Adrenal gland (tissue), 12 donors: ENCODE results near the gene SBF2. TPM values are rescaled to one million over a fixed set of nuclear protein-coding genes. Genes with fewer than 3 reads are reported as not detected.
A peak's percentile ranks its signal among the peaks of the same experiment; 100 is the strongest.
"Not testable (repeated sequence)": the region's sequence is repeated elsewhere in the genome, so short reads cannot be mapped to it uniquely, and the experiment has no call there.

Experiments
- DNase-seq, 7 donors: peaks; one replicate each; pipeline ENCODE4 v3.0.0-alpha.2; 2019 to 2020
- H3K27ac ChIP-seq, 5 donors: fragments of 200-600 bp; sonication (generic) in 4 of 5; 1 replicate in 3 of 5; 2 replicates in 2 of 5; pipeline versions ENCODE4 v1.5.1 to v1.8.0; 2016 to 2020; ENCODE audit warnings: mild to moderate bottlenecking in 1 of 5
- H3K27me3 ChIP-seq: fragments of 200-600 bp; 2 replicates; pipeline ENCODE4 v1.8.0; 2021
- H3K36me3 ChIP-seq, 2 donors: fragments of 200-600 bp; replicated peaks in 1 of 2; 1 replicate in 1 of 2; 2 replicates in 1 of 2; pipeline versions ENCODE4 v1.5.1 to v1.8.0; 2018 to 2022
- H3K4me1 ChIP-seq, 2 donors: fragments of 200-600 bp; replicated peaks in 1 of 2; 1 replicate in 1 of 2; 2 replicates in 1 of 2; pipeline versions ENCODE4 v1.5.1 to v1.8.0; 2018 to 2021
- H3K4me3 ChIP-seq, 4 donors: fragments of 200-600 bp; sonication (generic) in 3 of 4; one replicate each; pipeline ENCODE4 v1.5.1; 2016 to 2018
- H3K9me3 ChIP-seq, 3 donors: fragments of 200-600 bp; sonication (generic) in 1 of 3; replicated peaks in 1 of 3; 1 replicate in 2 of 3; 2 replicates in 1 of 3; pipeline versions ENCODE4 v1.5.1 to v1.8.0; 2016 to 2021
- CTCF ChIP-seq, 6 experiments: fragments of 450-650 bp in 4 of 6; fragments of 200-600 bp in 2 of 6; sonication (generic) in 1 of 6; IDR thresholded peaks; 1 replicate in 5 of 6; 2 replicates in 1 of 6; pipeline versions ENCODE4 v1.5.1 to v1.8.0; 2016 to 2021; ENCODE audit warnings: antibody characterized with exemption in 6 of 6, mild to moderate bottlenecking in 2 of 6, moderate library complexity in 1 of 6
- POLR2A ChIP-seq, 2 donors: fragments of 450-650 bp; IDR thresholded peaks; one replicate each; pipeline ENCODE4 v1.6.1; 2017; ENCODE audit warnings: antibody characterized with exemption in 2 of 2, mild to moderate bottlenecking in 2 of 2, moderate library complexity in 1 of 2
- WGBS, 4 donors: extraction: QIAGEN DNeasy Blood & Tissue Kit in 2 of 4; methylation state at CpG; one replicate each; pipeline versions ENCODE4 v1.1.5 to v1.1.7; 2013 to 2017; 5-methylcytosine and 5-hydroxymethylcytosine counted together
- intact Hi-C, 2 donors: fragments of 100-400 bp; cut with DNase I; formaldehyde crosslinking; loops; one replicate each; pipeline versions ENCODE4 v1.14.1 to v1.15.0; 2022 to 2023
- polyA plus RNA-seq, 3 donors: library from polyadenylated mRNA; stranded (reverse); fragments of 200-250 nt in 2 of 3; fragments of 350-450 nt in 1 of 3; fragmentation: Illumina TruSeq in 1 of 3; extraction: RNeasy Lipid Tissue Mini Kit (QIAGEN cat#74804) in 1 of 3; gene quantifications; one replicate each; pipeline ENCODE4 v1.2.3, GENCODE V29; 2013 to 2014
- total RNA-seq, 9 donors: library from RNA; depleted of rRNA in 4 of 9; stranded (reverse); fragments of >200 nt in 4 of 9; fragments of 120-200 nt in 1 of 9; fragmentation: NEBNext Ultra II Directional in 1 of 9; extraction: Animal tissue kit (Norgen Biotek cat#: 25700) in 1 of 9; gene quantifications; one replicate each; pipeline versions ENCODE4 v1.1.0 to v1.2.4, GENCODE V29; 2013 to 2023
- donor health status: healthy with polysubstance abuse.
- donor health status: Bipolar disorder and iron deficiency.
- donor health status: DM: yes; HTN: yes; CAD: no.
- donor health status: DM: no; HTN: no; CAD: no.
- donor health status: DM: no; HTN: no; CAD: no.
- donor health status: DM: yes; HTN: yes; CAD: no.

The SBF2 gene
- total and polyA plus RNA-seq, 12 donors, result 12.5 to 66.7 (median 38.0) TPM

GRCh38 chr11:10091314-10092045 is 202.5 kb downstream of the SBF2 start:
- TF ChIP-seq CTCF (IDR thresholded peaks at IDR 0.05), result no peak
- TF ChIP-seq POLR2A (IDR thresholded peaks at IDR 0.05), result no peak
- intact Hi-C loops, result no loop called here
- no peak for DNase-seq
- Histone ChIP-seq H3K27ac (no peak overlapping the region), H3K4me1 (peaks cover 8 to 26% of the 10 kb centered on the region in 2 donors), H3K36me3 (no peaks in the 10 kb centered on the region), H3K4me3 (no peak overlapping the region), H3K27me3 (no peaks in the 10 kb centered on the region), H3K9me3 (no peaks in the 10 kb centered on the region)
- WGBS, 4 donors, result 56 to 68% (median 64%) methylated on average over 3 of the region's 3 CpGs

DNA sequence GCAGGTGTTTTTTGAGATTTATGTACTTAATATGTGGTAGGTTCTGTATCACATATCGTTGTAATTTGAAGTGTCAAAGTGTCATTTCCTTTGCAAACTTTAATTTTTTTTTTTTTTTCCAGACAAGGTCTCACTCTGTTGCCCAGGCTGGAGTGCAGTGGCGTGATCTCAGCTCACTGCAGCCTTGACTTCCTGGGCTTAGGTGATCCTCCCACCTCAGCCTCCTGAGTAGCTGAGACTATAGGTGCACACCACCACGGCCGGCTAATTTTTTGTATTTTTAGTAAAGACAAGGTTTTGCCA is 206.1 kb downstream of the SBF2 start:
- H3K4me1 ChIP-seq, result peaks cover 8 to 26% of the 10 kb centered on the region in 2 donors
- H3K4me3 ChIP-seq, H3K9me3 ChIP-seq, intact Hi-C loops, H3K36me3 ChIP-seq, H3K27me3 ChIP-seq, DNase-seq: not testable (repeated sequence)
- peak overlapping the region in 1 of 5 donors; percentile 7 for H3K27ac ChIP-seq
- 64 to 92% (median 69%) methylated on average over 4 of the region's 4 CpGs for WGBS, 4 donors

GRCh38 chr11:10087186-10087922 is 206.7 kb downstream of the SBF2 start:
- no peaks in the 10 kb centered on the region for H3K27me3 ChIP-seq
- no peaks in the 10 kb centered on the region for H3K9me3 ChIP-seq
- no peak overlapping the region for H3K4me3 ChIP-seq
- no peak for DNase-seq
- intact Hi-C loops, result no loop called here
- peak overlapping the region in 1 of 5 donors; percentile 7 for H3K27ac ChIP-seq
- no peak for TF ChIP-seq CTCF (IDR thresholded peaks at IDR 0.05)
- no peak for TF ChIP-seq POLR2A (IDR thresholded peaks at IDR 0.05)
- H3K4me1 ChIP-seq, result peaks cover 8 to 26% of the 10 kb centered on the region in 2 donors
- no peaks in the 10 kb centered on the region for H3K36me3 ChIP-seq
- 19 to 30% (median 26%) methylated on average over 1 of the region's 1 CpG for WGBS, 4 donors

DNA sequence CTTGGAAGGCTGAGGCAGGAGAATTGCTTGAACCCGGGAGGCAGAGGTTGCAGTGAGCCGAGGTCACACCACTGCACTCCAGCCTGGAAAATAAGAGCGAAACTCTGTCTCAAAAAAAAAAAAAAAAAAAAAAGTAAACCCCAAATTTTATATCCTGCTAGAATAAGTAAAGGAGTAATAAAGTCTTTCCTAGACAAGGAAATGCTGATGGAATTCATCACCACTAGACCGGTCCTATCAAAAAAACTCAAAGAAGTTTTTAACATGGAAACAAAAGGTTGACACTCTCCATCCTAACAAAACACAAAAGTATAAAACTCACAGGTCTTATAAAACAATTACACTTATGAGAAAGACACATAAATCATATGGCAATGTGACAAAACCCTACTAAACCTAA is 213.9 kb downstream of the SBF2 start:
- Histone ChIP-seq H3K4me3 (no peak overlapping the region), H3K9me3 (peaks cover 0 to 10% (median 3%) of the 10 kb centered on the region in 3 donors), H3K27ac (no peak overlapping the region), H3K27me3 (no peaks in the 10 kb centered on the region), H3K36me3 (no peaks in the 10 kb centered on the region), H3K4me1 (no peaks in the 10 kb centered on the region)
- DNase-seq, result no peak
- intact Hi-C loops, result no loop called here
- TF ChIP-seq POLR2A (IDR thresholded peaks at IDR 0.05), result no peak
- no peak for TF ChIP-seq CTCF (IDR thresholded peaks at IDR 0.05)
- 96 to 99% (median 99%) methylated on average over 4 of the region's 4 CpGs for WGBS, 4 donors
